Left ventricle myocardium inferior (tissue), 1 donor: Measurements from ENCODE around the gene MAP2K2. TPM values are rescaled to one million over a fixed set of nuclear protein-coding genes. Genes with fewer than 3 reads are reported as not detected.
A peak's percentile ranks its signal among the peaks of the same experiment; 100 is the strongest.

Source experiments
- DNase-seq: peaks from one replicate; pipeline ENCODE4 v3.0.0-alpha.2; 2020
- H3K27ac ChIP-seq: fragments of 200-600 bp; replicated peaks from 2 replicates; pipeline ENCODE4 v1.8.0; 2021
- H3K27me3 ChIP-seq: fragments of 200-600 bp; 2 replicates; pipeline ENCODE4 v1.8.0; 2021; ENCODE audit warnings: low read depth
- H3K36me3 ChIP-seq: fragments of 200-600 bp; 2 replicates; pipeline ENCODE4 v1.8.0; 2021
- H3K4me1 ChIP-seq: fragments of 200-600 bp; 2 replicates; pipeline ENCODE4 v1.8.0; 2021
- H3K4me3 ChIP-seq: fragments of 200-600 bp; 2 replicates; pipeline ENCODE4 v1.8.0; 2021; ENCODE audit warnings: mild to moderate bottlenecking, moderate library complexity
- H3K9me3 ChIP-seq: fragments of 200-600 bp; replicated peaks from 2 replicates; pipeline ENCODE4 v1.8.0; 2021
- intact Hi-C: fragments of 100-400 bp; cut with micrococcal nuclease; formaldehyde crosslinking; loops from one replicate; pipeline ENCODE4 v1.11.0; 2022
- total RNA-seq: library from RNA; stranded (reverse); fragmentation: NEBNext Ultra II Directional; extraction: Animal tissue kit (Norgen Biotek cat#: 25700); gene quantifications from one replicate; pipeline ENCODE4 v1.2.1, GENCODE V29; 2021
- TF ChIP-seq, protein P1 (sequence below): fragments of 200-600 bp; IDR thresholded peaks from 2 replicates; pipeline ENCODE4 v1.8.0; 2021; ENCODE audit warnings: antibody characterized with exemption, mild to moderate bottlenecking, borderline replicate concordance
- donor health status: DM: no; HTN: yes; CAD: no; lungs with severe emphysema.

The MAP2K2 gene
- total RNA-seq, 1 donor from 2014 or later: 129 TPM

- H3K36me3 ChIP-seq: peaks cover 78% of the 10 kb centered on the region
- peak overlapping the region; percentile 85 for H3K27ac ChIP-seq
- H3K27me3 ChIP-seq: no peaks in the 10 kb centered on the region
- no peaks in the 10 kb centered on the region for H3K9me3 ChIP-seq
- intact Hi-C loops: no loop called here
- DNase-seq: no peak
- H3K4me3 ChIP-seq: no peak overlapping the region
- peaks cover 29% of the 10 kb centered on the region for H3K4me1 ChIP-seq
- TF ChIP-seq, protein P1, sequence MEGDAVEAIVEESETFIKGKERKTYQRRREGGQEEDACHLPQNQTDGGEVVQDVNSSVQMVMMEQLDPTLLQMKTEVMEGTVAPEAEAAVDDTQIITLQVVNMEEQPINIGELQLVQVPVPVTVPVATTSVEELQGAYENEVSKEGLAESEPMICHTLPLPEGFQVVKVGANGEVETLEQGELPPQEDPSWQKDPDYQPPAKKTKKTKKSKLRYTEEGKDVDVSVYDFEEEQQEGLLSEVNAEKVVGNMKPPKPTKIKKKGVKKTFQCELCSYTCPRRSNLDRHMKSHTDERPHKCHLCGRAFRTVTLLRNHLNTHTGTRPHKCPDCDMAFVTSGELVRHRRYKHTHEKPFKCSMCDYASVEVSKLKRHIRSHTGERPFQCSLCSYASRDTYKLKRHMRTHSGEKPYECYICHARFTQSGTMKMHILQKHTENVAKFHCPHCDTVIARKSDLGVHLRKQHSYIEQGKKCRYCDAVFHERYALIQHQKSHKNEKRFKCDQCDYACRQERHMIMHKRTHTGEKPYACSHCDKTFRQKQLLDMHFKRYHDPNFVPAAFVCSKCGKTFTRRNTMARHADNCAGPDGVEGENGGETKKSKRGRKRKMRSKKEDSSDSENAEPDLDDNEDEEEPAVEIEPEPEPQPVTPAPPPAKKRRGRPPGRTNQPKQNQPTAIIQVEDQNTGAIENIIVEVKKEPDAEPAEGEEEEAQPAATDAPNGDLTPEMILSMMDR: no peak
Measured at GRCh38 chr19:4099041-4099764, 24.7 kb downstream of the MAP2K2 start.

GRCh38 chr19:4098493-4098892 is 25.4 kb downstream of the MAP2K2 start:
- Histone ChIP-seq H3K27ac (peak overlapping the region; percentile 85), H3K27me3 (no peaks in the 10 kb centered on the region), H3K4me3 (no peak overlapping the region), H3K4me1 (peaks cover 29% of the 10 kb centered on the region), H3K36me3 (peaks cover 78% of the 10 kb centered on the region), H3K9me3 (no peaks in the 10 kb centered on the region)
- TF ChIP-seq, protein P1: no peak
- intact Hi-C loops: no loop called here
- peak; percentile 79 for DNase-seq

DNA sequence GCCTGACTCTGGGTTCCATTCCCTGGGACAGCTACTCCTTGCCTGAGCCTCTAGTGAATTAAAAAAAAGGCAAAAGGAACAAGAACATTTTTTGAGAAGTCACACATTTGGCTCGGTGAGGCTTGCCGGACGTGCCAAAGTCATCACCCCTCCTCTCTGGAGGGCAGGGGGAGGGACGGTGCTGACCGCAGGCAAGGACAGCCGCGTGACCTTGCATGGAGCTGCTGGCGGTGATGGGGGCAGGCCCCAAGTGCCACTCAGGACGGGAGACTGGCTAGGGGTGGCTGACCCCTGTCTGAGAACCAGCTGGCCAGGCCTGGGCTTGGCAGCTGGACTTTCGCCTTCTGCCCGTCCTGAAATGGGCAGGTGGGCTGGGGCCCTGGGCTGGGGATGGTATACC is 26.4 kb downstream of the MAP2K2 start:
- DNase-seq: peak; percentile 58
- no peaks in the 10 kb centered on the region for H3K27me3 ChIP-seq
- peak overlapping the region; percentile 85 for H3K27ac ChIP-seq
- TF ChIP-seq, protein P1: no peak
- H3K9me3 ChIP-seq: no peaks in the 10 kb centered on the region
- peaks cover 76% of the 10 kb centered on the region for H3K36me3 ChIP-seq
- intact Hi-C loops: no loop called here
- H3K4me1 ChIP-seq: peaks cover 29% of the 10 kb centered on the region
- no peak overlapping the region for H3K4me3 ChIP-seq

DNA sequence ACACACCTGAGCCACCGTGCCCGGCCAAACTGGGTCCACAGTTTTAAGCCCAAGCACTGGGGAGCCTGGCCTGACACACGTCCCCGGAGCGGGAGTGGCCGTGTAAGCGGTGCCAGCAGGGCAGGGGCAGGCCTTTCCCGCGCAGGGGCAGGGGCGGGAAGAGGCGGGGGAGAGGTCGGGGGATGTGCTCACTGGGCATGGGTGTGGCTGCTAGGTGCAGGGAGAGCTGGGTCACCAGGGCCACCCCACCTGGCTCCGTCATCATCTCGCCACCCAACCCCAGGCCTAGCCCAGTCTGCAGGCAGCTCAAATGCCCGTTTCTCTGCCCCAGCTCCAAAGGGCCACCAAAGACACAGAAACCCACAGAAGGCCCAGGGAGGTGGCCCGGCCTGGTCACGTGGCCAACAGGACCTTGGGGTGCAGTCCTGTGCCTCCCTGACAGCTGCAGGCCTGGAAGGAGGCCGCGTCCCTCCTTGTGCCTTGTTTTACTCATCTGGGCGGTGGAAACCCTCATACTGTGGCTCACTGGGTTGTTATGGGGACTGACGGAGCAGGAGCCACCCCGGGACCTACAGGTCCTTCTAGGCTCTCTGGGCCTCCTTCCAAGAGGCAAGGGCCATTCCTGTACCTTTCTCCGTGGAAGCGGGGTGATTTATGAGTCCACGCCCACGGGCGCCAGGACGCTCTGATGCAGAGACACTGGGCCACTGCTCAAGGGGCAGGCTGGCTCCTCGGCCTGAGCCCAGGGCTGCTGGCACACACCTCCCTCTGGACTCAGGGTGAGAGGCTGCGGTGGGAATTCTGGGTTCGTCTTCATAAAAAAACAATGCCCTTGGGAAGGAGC is 27.7 kb downstream of the MAP2K2 start:
- intact Hi-C loops: no loop called here
- H3K36me3 ChIP-seq: peaks cover 76% of the 10 kb centered on the region
- H3K4me1 ChIP-seq: peaks cover 29% of the 10 kb centered on the region
- H3K27ac ChIP-seq: peak overlapping the region; percentile 85
- H3K9me3 ChIP-seq: no peaks in the 10 kb centered on the region
- DNase-seq: no peak
- no peaks in the 10 kb centered on the region for H3K27me3 ChIP-seq
- H3K4me3 ChIP-seq: no peak overlapping the region
- TF ChIP-seq, protein P1: no peak

GRCh38 chr19:4095488-4095844 is 28.5 kb downstream of the MAP2K2 start:
- intact Hi-C loops: no loop called here
- DNase-seq: no peak
- Histone ChIP-seq H3K4me3 (no peak overlapping the region), H3K27me3 (no peaks in the 10 kb centered on the region), H3K27ac (no peak overlapping the region), H3K36me3 (peaks cover 75% of the 10 kb centered on the region), H3K4me1 (peaks cover 29% of the 10 kb centered on the region), H3K9me3 (no peaks in the 10 kb centered on the region)
- TF ChIP-seq, protein P1: no peak
